ENCODE measurements around the gene USF1.

GRCh38 chr1:161070761-161071160 lies 25.0 kb upstream of the USF1 start:
- TF ChIP-seq CTCF (conservative IDR thresholded peaks at IDR 0.05; ENCODE audit: low read length) (no peak), EZH2phosphoT487 (IDR thresholded peaks at IDR 0.05; ENCODE audit: borderline replicate concordance) (no peak)

All from Loucy (cell line).